Liver (tissue), 9 donors: ENCODE data around the gene KCNS3. TPM values are rescaled to one million over a fixed set of nuclear protein-coding genes. Genes with fewer than 3 reads are reported as not detected.

Experiments
- DNase-seq: peaks from one replicate; pipeline ENCODE4 v3.0.0-alpha.2; 2017; ENCODE audit warnings: low spot score
- H3K27ac ChIP-seq, 2 donors: one replicate each; pipeline ENCODE4 v1.7.0; 2013; ENCODE audit warnings: inconsistent platforms in 2 of 2, low read length in 2 of 2, control low read depth in 1 of 2, low read depth in 1 of 2, mild to moderate bottlenecking in 1 of 2
- H3K27me3 ChIP-seq, 4 donors: one replicate each; pipeline versions ENCODE4 v1.6.1 to v1.7.0; 2013; ENCODE audit warnings: low read length in 3 of 4, inconsistent platforms in 1 of 4, mild to moderate bottlenecking in 1 of 4, moderate library complexity in 1 of 4; ENCODE audit not compliant: control insufficient read depth in 4 of 4, insufficient read depth in 4 of 4
- H3K36me3 ChIP-seq, 4 donors: one replicate each; pipeline versions ENCODE4 v1.6.1 to v1.7.0; 2013; ENCODE audit warnings: low read length in 3 of 4, mild to moderate bottlenecking in 3 of 4, low read depth in 1 of 4, moderate library complexity in 1 of 4; ENCODE audit not compliant: control insufficient read depth in 4 of 4, insufficient read depth in 3 of 4
- H3K4me1 ChIP-seq, 4 donors: one replicate each; pipeline versions ENCODE4 v1.6.1 to v1.7.0; 2013; ENCODE audit warnings: low read length in 3 of 4, mild to moderate bottlenecking in 3 of 4, moderate library complexity in 1 of 4; ENCODE audit not compliant: control insufficient read depth in 4 of 4, insufficient read depth in 4 of 4
- H3K4me3 ChIP-seq, 3 donors: one replicate each; pipeline versions ENCODE4 v1.6.1 to v1.7.0; 2013; ENCODE audit warnings: low read length in 3 of 3, control low read depth in 1 of 3, low read depth in 1 of 3, mild to moderate bottlenecking in 1 of 3
- H3K9ac ChIP-seq, 2 donors: one replicate each; pipeline ENCODE4 v1.7.0; 2013; ENCODE audit warnings: low read length in 2 of 2, mild to moderate bottlenecking in 2 of 2, moderate library complexity in 2 of 2, control low read depth in 1 of 2, low read depth in 1 of 2
- H3K9me3 ChIP-seq, 4 donors: one replicate each; pipeline versions ENCODE4 v1.6.1 to v1.7.0; 2013; ENCODE audit warnings: low read length in 3 of 4; ENCODE audit not compliant: control insufficient read depth in 4 of 4
- EGR1 ChIP-seq, 2 donors: IDR thresholded peaks; 2 replicates each; pipeline ENCODE4 v1.6.1; 2016 to 2018; ENCODE audit warnings: antibody characterized with exemption in 2 of 2, low read depth in 2 of 2
- FOXA1 ChIP-seq: IDR thresholded peaks from 2 replicates; pipeline ENCODE4 v1.6.1; 2016; ENCODE audit warnings: antibody characterized with exemption
- FOXA2 ChIP-seq: IDR thresholded peaks from 2 replicates; pipeline ENCODE4 v1.6.1; 2016; ENCODE audit warnings: antibody characterized with exemption
- GABPA ChIP-seq, 2 donors: IDR thresholded peaks in 1 of 2; conservative IDR thresholded peaks in 1 of 2; 2 replicates each; pipeline ENCODE4 v1.6.1; 2016; ENCODE audit warnings: antibody characterized with exemption in 2 of 2, mild to moderate bottlenecking in 1 of 2, moderate library complexity in 1 of 2
- HNF4G ChIP-seq: IDR thresholded peaks from 2 replicates; pipeline ENCODE4 v1.6.1; 2016; ENCODE audit warnings: antibody characterized with exemption
- JUND ChIP-seq, 2 donors: IDR thresholded peaks; 2 replicates each; pipeline ENCODE4 v1.6.1; 2016; ENCODE audit warnings: antibody characterized with exemption in 2 of 2
- NR2F2 ChIP-seq: IDR thresholded peaks from 2 replicates; pipeline ENCODE4 v1.6.1; 2016; ENCODE audit warnings: antibody characterized with exemption
- RXRA ChIP-seq, 2 donors: IDR thresholded peaks; 2 replicates each; pipeline ENCODE4 v1.6.1; 2017 to 2018; ENCODE audit warnings: antibody characterized with exemption in 2 of 2, mild to moderate bottlenecking in 1 of 2
- SP1 ChIP-seq: IDR thresholded peaks from 2 replicates; pipeline ENCODE4 v1.6.1; 2018; ENCODE audit warnings: antibody characterized with exemption, mild to moderate bottlenecking
- TAF1 ChIP-seq: conservative IDR thresholded peaks from 2 replicates; pipeline ENCODE4 v1.6.1; 2016; ENCODE audit warnings: antibody characterized with exemption, mild to moderate bottlenecking
- YY1 ChIP-seq: IDR thresholded peaks from 2 replicates; pipeline ENCODE4 v1.6.1; 2016; ENCODE audit warnings: antibody characterized with exemption, mild to moderate bottlenecking
- WGBS: extraction: QIAGEN DNeasy Blood & Tissue Kit; methylation state at CpG from one replicate; pipeline ENCODE4 v1.1.7; 2013; 5-methylcytosine and 5-hydroxymethylcytosine counted together
- polyA plus RNA-seq, 2 donors: library from polyadenylated mRNA; stranded (reverse) in 1 of 2; unstranded in 1 of 2; fragments of 200-250 nt in 1 of 2; fragments of >200 nt in 1 of 2; fragmentation: Nextera tagmentation in 1 of 2; extraction: Ambion mirVana in 1 of 2; gene quantifications; one replicate each; pipeline versions ENCODE4 v1.2.1 to v1.2.3, GENCODE V29; 2013 to 2015
- total RNA-seq, 2 donors: library from RNA; depleted of rRNA; stranded (reverse); fragments of >200 nt; gene quantifications; one replicate each; pipeline ENCODE4 v1.2.3, GENCODE V29; 2014
- TF ChIP-seq, protein P1 (sequence below): IDR thresholded peaks from 2 replicates; pipeline ENCODE4 v1.6.1; 2016; ENCODE audit warnings: antibody characterized with exemption
- TF ChIP-seq, protein P2 (sequence below): IDR thresholded peaks from 2 replicates; pipeline ENCODE4 v1.6.1; 2016; ENCODE audit warnings: antibody characterized with exemption
- TF ChIP-seq, protein P3 (sequence below): fragments of 150-350 bp; IDR thresholded peaks from 2 replicates; pipeline ENCODE4 v1.5.1; 2017; ENCODE audit warnings: improper control_type of control experiment, low read depth, low read length; ENCODE audit not compliant: missing input control
- donor health status: healthy.
- donor health status: healthy.
- donor health status: healthy.
- donor health status: healthy.
- donor health status: healthy.

The KCNS3 gene
- total and polyA plus RNA-seq, 4 donors, result 0.56 to 2.8 (median 1.7) TPM

DNA sequence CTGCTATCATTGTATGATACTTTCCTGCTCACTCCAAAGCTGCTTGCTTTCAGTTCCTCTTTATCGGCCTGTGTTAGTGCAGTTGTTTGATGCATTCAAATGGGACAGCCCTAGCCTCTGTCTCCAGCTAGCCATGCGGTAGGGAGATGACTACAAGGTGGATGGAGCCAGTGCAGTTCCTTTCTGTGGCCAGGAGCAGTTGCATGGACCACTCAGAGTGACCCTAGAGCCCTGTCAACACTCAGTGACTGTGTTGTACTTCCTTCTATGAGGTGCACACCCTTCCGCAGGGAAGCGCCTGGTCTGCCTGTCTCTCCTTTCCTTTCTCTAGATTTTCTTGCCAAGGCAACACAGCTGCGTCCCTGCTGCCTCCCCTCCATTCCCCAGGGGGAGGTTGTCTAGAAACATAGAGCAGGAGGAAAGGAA is 33.8 kb downstream of the KCNS3 start:
- no peak for DNase-seq
- Histone ChIP-seq H3K4me3 (no peak overlapping the region), H3K36me3 (no peaks in the 10 kb centered on the region), H3K9ac (no peak overlapping the region), H3K27me3 (peaks cover 0 to 3% (median 0%) of the 10 kb centered on the region in 4 donors), H3K27ac (no peak overlapping the region), H3K4me1 (peaks cover 0 to 16% (median 11%) of the 10 kb centered on the region in 4 donors), H3K9me3 (no peaks in the 10 kb centered on the region)
- 80% methylated on average over 5 of the region's 5 CpGs for WGBS
- TF ChIP-seq, protein P1, sequence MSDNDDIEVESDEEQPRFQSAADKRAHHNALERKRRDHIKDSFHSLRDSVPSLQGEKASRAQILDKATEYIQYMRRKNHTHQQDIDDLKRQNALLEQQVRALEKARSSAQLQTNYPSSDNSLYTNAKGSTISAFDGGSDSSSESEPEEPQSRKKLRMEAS, result no peak
- TF ChIP-seq EGR1 (IDR thresholded peaks at IDR 0.05; ENCODE audit: low read depth in 2 of 2), result no peak
- TF ChIP-seq, protein P2, sequence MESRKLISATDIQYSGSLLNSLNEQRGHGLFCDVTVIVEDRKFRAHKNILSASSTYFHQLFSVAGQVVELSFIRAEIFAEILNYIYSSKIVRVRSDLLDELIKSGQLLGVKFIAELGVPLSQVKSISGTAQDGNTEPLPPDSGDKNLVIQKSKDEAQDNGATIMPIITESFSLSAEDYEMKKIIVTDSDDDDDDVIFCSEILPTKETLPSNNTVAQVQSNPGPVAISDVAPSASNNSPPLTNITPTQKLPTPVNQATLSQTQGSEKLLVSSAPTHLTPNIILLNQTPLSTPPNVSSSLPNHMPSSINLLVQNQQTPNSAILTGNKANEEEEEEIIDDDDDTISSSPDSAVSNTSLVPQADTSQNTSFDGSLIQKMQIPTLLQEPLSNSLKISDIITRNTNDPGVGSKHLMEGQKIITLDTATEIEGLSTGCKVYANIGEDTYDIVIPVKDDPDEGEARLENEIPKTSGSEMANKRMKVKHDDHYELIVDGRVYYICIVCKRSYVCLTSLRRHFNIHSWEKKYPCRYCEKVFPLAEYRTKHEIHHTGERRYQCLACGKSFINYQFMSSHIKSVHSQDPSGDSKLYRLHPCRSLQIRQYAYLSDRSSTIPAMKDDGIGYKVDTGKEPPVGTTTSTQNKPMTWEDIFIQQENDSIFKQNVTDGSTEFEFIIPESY, result no peak
- no peak for TF ChIP-seq YY1
- no peak for TF ChIP-seq GABPA (IDR thresholded peaks at IDR 0.05 in 1 of 2, conservative IDR thresholded peaks at IDR 0.05 in 1 of 2)
- no peak for TF ChIP-seq NR2F2
- no peak for TF ChIP-seq FOXA2
- TF ChIP-seq, protein P3, sequence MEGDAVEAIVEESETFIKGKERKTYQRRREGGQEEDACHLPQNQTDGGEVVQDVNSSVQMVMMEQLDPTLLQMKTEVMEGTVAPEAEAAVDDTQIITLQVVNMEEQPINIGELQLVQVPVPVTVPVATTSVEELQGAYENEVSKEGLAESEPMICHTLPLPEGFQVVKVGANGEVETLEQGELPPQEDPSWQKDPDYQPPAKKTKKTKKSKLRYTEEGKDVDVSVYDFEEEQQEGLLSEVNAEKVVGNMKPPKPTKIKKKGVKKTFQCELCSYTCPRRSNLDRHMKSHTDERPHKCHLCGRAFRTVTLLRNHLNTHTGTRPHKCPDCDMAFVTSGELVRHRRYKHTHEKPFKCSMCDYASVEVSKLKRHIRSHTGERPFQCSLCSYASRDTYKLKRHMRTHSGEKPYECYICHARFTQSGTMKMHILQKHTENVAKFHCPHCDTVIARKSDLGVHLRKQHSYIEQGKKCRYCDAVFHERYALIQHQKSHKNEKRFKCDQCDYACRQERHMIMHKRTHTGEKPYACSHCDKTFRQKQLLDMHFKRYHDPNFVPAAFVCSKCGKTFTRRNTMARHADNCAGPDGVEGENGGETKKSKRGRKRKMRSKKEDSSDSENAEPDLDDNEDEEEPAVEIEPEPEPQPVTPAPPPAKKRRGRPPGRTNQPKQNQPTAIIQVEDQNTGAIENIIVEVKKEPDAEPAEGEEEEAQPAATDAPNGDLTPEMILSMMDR, result no peak
- TF ChIP-seq HNF4G, result no peak
- TF ChIP-seq JUND (IDR thresholded peaks at IDR 0.05), result no peak
- TF ChIP-seq TAF1, result no peak
- TF ChIP-seq RXRA (IDR thresholded peaks at IDR 0.05), result no peak

DNA sequence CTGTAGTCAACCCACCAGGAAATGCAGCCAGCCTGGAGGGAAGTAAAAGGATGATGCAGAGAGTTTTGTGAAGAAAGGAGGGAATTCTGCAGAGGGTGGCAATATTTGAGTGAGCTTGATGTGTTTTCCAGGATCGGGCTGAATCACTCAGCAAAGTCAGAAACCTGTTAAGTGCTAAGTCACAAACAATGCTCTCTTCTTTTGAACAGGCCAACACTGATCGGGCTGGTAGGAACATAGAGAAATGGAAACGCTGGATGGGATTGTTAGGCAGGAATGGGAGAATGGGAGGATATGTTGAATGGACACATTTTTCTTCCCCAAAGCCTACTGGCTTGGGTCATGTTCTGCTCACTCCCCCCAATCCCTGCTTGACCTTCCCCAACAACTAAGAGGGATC is 36.6 kb downstream of the KCNS3 start:
- no peak for DNase-seq
- no peaks in the 10 kb centered on the region for H3K9me3 ChIP-seq
- H3K4me1 ChIP-seq, result peaks cover 0 to 16% (median 11%) of the 10 kb centered on the region in 4 donors
- no peak overlapping the region for H3K4me3 ChIP-seq
- TF ChIP-seq FOXA2 (no peak), SP1 (no peak)
- WGBS, result 63% methylated on average over 3 of the region's 3 CpGs
- no peak overlapping the region for H3K9ac ChIP-seq
- no peaks in the 10 kb centered on the region for H3K27me3 ChIP-seq
- no peak overlapping the region for H3K27ac ChIP-seq
- H3K36me3 ChIP-seq, result no peaks in the 10 kb centered on the region

DNA sequence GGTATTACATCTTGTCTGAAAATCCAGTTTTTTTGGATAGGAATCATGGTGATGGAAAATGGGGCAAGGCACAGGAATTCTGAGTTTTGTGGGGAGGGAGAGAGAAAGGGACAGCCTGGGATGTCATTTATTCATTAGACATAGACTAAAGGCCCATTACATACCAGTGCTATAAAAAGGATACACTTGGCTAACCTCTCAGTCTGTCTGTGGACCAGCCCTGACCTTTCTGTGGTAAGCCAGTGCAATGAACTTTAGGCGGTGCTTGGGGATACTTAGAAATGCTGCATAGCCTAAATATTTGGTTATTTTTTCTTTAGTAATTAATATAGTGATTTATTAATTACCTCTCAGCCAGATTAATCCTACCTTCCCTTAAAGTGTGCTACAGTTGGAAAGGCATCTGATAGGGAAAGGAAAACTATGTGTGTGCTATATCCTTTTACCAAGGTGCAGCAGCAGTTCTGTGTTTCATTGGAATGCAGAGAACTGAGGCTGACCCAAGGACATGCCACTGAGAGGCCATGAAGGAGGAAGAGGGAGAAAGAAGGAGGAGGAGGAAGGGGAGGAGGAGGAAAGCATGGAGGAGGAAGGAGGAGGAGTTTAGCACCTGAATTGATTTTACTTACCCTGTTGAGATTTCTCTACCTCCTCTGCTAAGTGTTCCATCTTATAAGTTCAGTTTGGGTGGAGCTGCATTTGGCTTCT is 37.5 kb downstream of the KCNS3 start:
- Histone ChIP-seq H3K27ac (no peak overlapping the region), H3K27me3 (no peaks in the 10 kb centered on the region), H3K4me3 (no peak overlapping the region), H3K36me3 (no peaks in the 10 kb centered on the region), H3K9me3 (no peaks in the 10 kb centered on the region), H3K9ac (no peak overlapping the region), H3K4me1 (peaks cover 0 to 16% (median 11%) of the 10 kb centered on the region in 4 donors)
- DNase-seq, result no peak
- TF ChIP-seq NR2F2 (peak; percentile 82), FOXA1 (no peak), RXRA (IDR thresholded peaks at IDR 0.05) (peak; percentile 82), YY1 (no peak), SP1 (peak; percentile 23)
- 30% methylated on average over 1 of the region's 1 CpG for WGBS
